22Rv1 (cell line): ENCODE data around the gene MAGI3.

Source experiments
- CTCF ChIP-seq: fragments of 450-650 bp; IDR thresholded peaks from 2 replicates; pipeline ENCODE4 v1.5.1; 2017; ENCODE audit warnings: mild to moderate bottlenecking
- ZFX ChIP-seq: fragments of 450-650 bp; IDR thresholded peaks from 2 replicates; pipeline ENCODE4 v1.6.1; 2017; ENCODE audit warnings: antibody characterized with exemption, borderline replicate concordance

- TF ChIP-seq CTCF (no peak), ZFX (no peak)
These were observed 282.2 kb downstream of the MAGI3 start for GRCh38 chr1:113672491-113672890.
